ENCODE results near the gene RAD18. TPM values are rescaled to one million over a fixed set of nuclear protein-coding genes. Genes with fewer than 3 reads are reported as not detected.

The RAD18 gene
- total RNA-seq, 1 experiment from 2014 or later: 46.6 TPM

DNA sequence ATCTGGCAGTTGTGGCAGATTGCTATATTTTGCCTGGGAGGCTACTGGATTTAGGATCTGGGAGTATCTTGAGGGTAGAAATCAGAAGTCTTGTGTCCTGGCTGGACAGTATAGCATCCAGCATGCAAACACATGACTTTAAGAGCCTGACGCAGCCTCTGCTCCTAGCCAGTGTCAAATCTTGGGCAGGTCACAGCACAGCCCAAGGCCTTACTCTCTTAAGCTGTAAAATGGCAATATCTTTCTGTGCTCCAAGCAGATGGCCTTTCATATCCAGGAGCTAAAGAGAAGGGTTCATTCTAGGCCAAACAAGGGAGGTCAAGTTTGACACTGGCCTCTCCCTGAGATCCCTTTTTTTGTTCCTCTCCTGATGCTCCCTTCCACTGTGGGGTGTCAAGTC, 19.8 kb upstream of the RAD18 start:
- DNase-seq (no peak), ATAC-seq (no peak)
- TF ChIP-seq, protein P1, sequence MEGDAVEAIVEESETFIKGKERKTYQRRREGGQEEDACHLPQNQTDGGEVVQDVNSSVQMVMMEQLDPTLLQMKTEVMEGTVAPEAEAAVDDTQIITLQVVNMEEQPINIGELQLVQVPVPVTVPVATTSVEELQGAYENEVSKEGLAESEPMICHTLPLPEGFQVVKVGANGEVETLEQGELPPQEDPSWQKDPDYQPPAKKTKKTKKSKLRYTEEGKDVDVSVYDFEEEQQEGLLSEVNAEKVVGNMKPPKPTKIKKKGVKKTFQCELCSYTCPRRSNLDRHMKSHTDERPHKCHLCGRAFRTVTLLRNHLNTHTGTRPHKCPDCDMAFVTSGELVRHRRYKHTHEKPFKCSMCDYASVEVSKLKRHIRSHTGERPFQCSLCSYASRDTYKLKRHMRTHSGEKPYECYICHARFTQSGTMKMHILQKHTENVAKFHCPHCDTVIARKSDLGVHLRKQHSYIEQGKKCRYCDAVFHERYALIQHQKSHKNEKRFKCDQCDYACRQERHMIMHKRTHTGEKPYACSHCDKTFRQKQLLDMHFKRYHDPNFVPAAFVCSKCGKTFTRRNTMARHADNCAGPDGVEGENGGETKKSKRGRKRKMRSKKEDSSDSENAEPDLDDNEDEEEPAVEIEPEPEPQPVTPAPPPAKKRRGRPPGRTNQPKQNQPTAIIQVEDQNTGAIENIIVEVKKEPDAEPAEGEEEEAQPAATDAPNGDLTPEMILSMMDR (conservative IDR thresholded peaks at IDR 0.05; ENCODE audit: low read depth, low read length): no peak
- TF ChIP-seq EZH2 (IDR thresholded peaks at IDR 0.05; ENCODE audit: low read length, unreplicated experiment) (no peak), EZH2phosphoT487 (IDR thresholded peaks at IDR 0.05; ENCODE audit: borderline replicate concordance, low read length) (no peak)
- no peak overlapping the region for H3K4me3 ChIP-seq (ENCODE audit: low read length)
- no peak overlapping the region for H3K27ac ChIP-seq (ENCODE audit: low read length)
- no peak overlapping the region for H2AFZ ChIP-seq (ENCODE audit: low read length)
- no peaks in the 10 kb centered on the region for H3K4me1 ChIP-seq (ENCODE audit: insufficient read depth, low read length)
- no peaks in the 10 kb centered on the region for H3K9me3 ChIP-seq (ENCODE audit: low read length)
- intact Hi-C loops (cut with micrococcal nuclease): no loop called here
- no peaks in the 10 kb centered on the region for H3K79me2 ChIP-seq (ENCODE audit: low read length)
- BruUV-seq (replicated peaks): no TSS peak
- no peak overlapping the region for H3K9ac ChIP-seq (ENCODE audit: low read length)
- CTCF ChIA-PET: interaction anchor here (0.7 kb wide), 1 partner anchor 44 kb away, joined by 3 read pairs; no protein-coding TSS in a partner anchor
- peaks cover 3% of the 10 kb centered on the region; the same call in 1 of the 2 replicates for H3K27me3 ChIP-seq (ENCODE audit: low read length)
- H3F3A ChIP-seq (ENCODE audit: low read length, unreplicated experiment): no peaks in the 10 kb centered on the region
- H3K9me2 ChIP-seq (replicated peaks; ENCODE audit: low read length): no peaks in the 10 kb centered on the region
- no peaks in the 10 kb centered on the region for H3K36me3 ChIP-seq (ENCODE audit: low read depth, low read length)
- POLR2A ChIA-PET (ENCODE audit: unreplicated experiment): no interaction called here
- H3K4me2 ChIP-seq (ENCODE audit: low read length): no peak overlapping the region
- H4K20me1 ChIP-seq (ENCODE audit: low read length): no peaks in the 10 kb centered on the region

DNA sequence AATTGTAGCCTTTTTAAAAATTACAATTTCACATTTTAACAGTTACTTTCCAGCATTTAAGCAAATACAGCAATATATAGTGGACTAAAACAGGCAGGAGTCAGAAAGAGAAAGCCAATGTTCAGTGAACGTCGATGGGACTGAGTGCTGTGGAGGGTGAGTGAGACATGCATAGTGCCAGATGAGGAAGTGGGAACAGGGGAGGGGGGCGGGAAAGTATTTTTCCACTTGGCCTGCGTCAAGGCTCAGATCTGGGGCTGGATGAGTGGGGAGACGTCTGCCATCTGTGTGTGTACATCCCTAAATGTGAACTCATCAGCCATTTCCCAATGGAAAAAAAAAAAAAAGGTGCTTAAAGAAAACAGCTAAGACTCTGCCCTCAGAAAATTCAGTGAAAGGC, 19.2 kb upstream of the RAD18 start:
- CTCF ChIA-PET: interaction anchor here (0.7 kb wide), 1 partner anchor 44 kb away, joined by 3 read pairs; no protein-coding TSS in a partner anchor
- BruUV-seq (replicated peaks): no TSS peak
- no peaks in the 10 kb centered on the region for H3K9me3 ChIP-seq (ENCODE audit: low read length)
- H3F3A ChIP-seq (ENCODE audit: low read length, unreplicated experiment): no peaks in the 10 kb centered on the region
- DNase-seq (no peak), ATAC-seq (no peak)
- TF ChIP-seq EZH2 (IDR thresholded peaks at IDR 0.05; ENCODE audit: low read length, unreplicated experiment) (no peak), EZH2phosphoT487 (IDR thresholded peaks at IDR 0.05; ENCODE audit: borderline replicate concordance, low read length) (no peak)
- TF ChIP-seq, protein P1 (conservative IDR thresholded peaks at IDR 0.05; ENCODE audit: low read depth, low read length): no peak
- H3K9ac ChIP-seq (ENCODE audit: low read length): no peak overlapping the region
- peaks cover 3% of the 10 kb centered on the region; the same call in 1 of the 2 replicates for H3K27me3 ChIP-seq (ENCODE audit: low read length)
- no peaks in the 10 kb centered on the region for H3K79me2 ChIP-seq (ENCODE audit: low read length)
- POLR2A ChIA-PET (ENCODE audit: unreplicated experiment): no interaction called here
- H3K4me3 ChIP-seq (ENCODE audit: low read length): no peak overlapping the region
- intact Hi-C loops (cut with micrococcal nuclease): no loop called here
- no peak overlapping the region for H2AFZ ChIP-seq (ENCODE audit: low read length)
- H3K36me3 ChIP-seq (ENCODE audit: low read depth, low read length): no peaks in the 10 kb centered on the region
- H3K4me1 ChIP-seq (ENCODE audit: insufficient read depth, low read length): no peaks in the 10 kb centered on the region
- no peaks in the 10 kb centered on the region for H3K9me2 ChIP-seq (replicated peaks; ENCODE audit: low read length)
- no peaks in the 10 kb centered on the region for H4K20me1 ChIP-seq (ENCODE audit: low read length)
- no peak overlapping the region for H3K4me2 ChIP-seq (ENCODE audit: low read length)
- no peak overlapping the region for H3K27ac ChIP-seq (ENCODE audit: low read length)

DNA sequence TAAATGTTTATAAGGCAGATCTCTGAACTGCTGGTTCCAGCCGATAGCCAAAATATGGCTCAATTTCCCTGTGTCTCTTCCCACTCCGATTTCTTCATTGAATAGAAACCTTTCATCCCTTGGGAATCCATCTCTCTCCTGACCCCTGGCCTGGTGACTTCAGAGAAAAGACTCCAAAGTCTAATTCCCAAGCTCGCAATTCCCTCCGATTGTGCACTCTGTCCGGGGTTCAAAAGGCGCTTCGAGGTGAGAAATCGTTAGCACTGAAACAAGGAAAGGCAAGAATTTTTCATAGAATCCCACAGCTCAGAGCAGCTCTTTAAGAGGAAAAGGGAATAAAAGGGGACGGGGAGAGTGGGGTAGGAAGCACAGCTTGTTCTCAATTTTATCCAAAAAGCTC, 18.4 kb upstream of the RAD18 start:
- peaks cover 3% of the 10 kb centered on the region; the same call in 1 of the 2 replicates for H3K27me3 ChIP-seq (ENCODE audit: low read length)
- no peak overlapping the region for H3K27ac ChIP-seq (ENCODE audit: low read length)
- no peaks in the 10 kb centered on the region for H3F3A ChIP-seq (ENCODE audit: low read length, unreplicated experiment)
- BruUV-seq (replicated peaks): no TSS peak
- intact Hi-C loops (cut with micrococcal nuclease): no loop called here
- no peak for ATAC-seq
- H3K9ac ChIP-seq (ENCODE audit: low read length): no peak overlapping the region
- no peaks in the 10 kb centered on the region for H3K36me3 ChIP-seq (ENCODE audit: low read depth, low read length)
- CTCF ChIA-PET: no interaction called here
- DNase-seq: no peak
- H3K4me1 ChIP-seq (ENCODE audit: insufficient read depth, low read length): no peaks in the 10 kb centered on the region
- no peak overlapping the region for H2AFZ ChIP-seq (ENCODE audit: low read length)
- TF ChIP-seq, protein P1 (conservative IDR thresholded peaks at IDR 0.05; ENCODE audit: low read depth, low read length): no peak
- no peak for TF ChIP-seq EZH2 (IDR thresholded peaks at IDR 0.05; ENCODE audit: low read length, unreplicated experiment)
- no peaks in the 10 kb centered on the region for H4K20me1 ChIP-seq (ENCODE audit: low read length)
- no peaks in the 10 kb centered on the region for H3K9me2 ChIP-seq (replicated peaks; ENCODE audit: low read length)
- no peak overlapping the region for H3K4me3 ChIP-seq (ENCODE audit: low read length)
- H3K4me2 ChIP-seq (ENCODE audit: low read length): no peak overlapping the region
- no peaks in the 10 kb centered on the region for H3K79me2 ChIP-seq (ENCODE audit: low read length)
- no peaks in the 10 kb centered on the region for H3K9me3 ChIP-seq (ENCODE audit: low read length)
- POLR2A ChIA-PET (ENCODE audit: unreplicated experiment): no interaction called here

Data from PC-3 (cell line).